Measurements from ENCODE around the gene TSFM.

- TF ChIP-seq CTCF (conservative IDR thresholded peaks at IDR 0.05; ENCODE audit: low read length), result no peak
- TF ChIP-seq EZH2phosphoT487 (IDR thresholded peaks at IDR 0.05; ENCODE audit: borderline replicate concordance, low read depth, low read length), result no peak
Observed at GRCh38 chr12:57781801-57782200, 786 bp upstream of the TSFM start.

All from OCI-LY7 (cell line).